NB4 (cell line): ENCODE data around the gene GEMIN5.
A peak's percentile ranks its signal among the peaks of the same experiment; 100 is the strongest.

Experiments
- DNase-seq: peaks from one replicate; pipeline ENCODE4 v3.0.0; 2010; ENCODE audit warnings: low read depth
- H3K4me3 ChIP-seq: one replicate; pipeline ENCODE4 v1.5.1; 2011; ENCODE audit warnings: mild to moderate bottlenecking, low read depth, low read length, moderate library complexity
- MYC ChIP-seq: IDR thresholded peaks from 2 replicates; pipeline ENCODE4 v1.6.1; 2011; ENCODE audit warnings: low read depth, low read length
- POLR2A ChIP-seq: IDR thresholded peaks from 2 replicates; pipeline ENCODE4 v1.6.1; 2011; ENCODE audit warnings: mild to moderate bottlenecking; ENCODE audit not compliant: insufficient read length; ENCODE audit errors: extremely low read depth
- TF ChIP-seq, protein P1 (sequence below): IDR thresholded peaks from 2 replicates; pipeline ENCODE4 v1.6.1; 2011; ENCODE audit warnings: low read depth, low read length
- TF ChIP-seq, protein P2 (sequence below): IDR thresholded peaks from one replicate; pipeline ENCODE4 v1.5.1; 2012; ENCODE audit warnings: low read depth, low read length

Gene GEMIN5

GRCh38 chr5:154865466-154866184 is 72.4 kb downstream of the GEMIN5 start:
- TF ChIP-seq POLR2A (no peak), MYC (no peak)
- TF ChIP-seq, protein P1, sequence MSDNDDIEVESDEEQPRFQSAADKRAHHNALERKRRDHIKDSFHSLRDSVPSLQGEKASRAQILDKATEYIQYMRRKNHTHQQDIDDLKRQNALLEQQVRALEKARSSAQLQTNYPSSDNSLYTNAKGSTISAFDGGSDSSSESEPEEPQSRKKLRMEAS = no peak
- TF ChIP-seq, protein P2, sequence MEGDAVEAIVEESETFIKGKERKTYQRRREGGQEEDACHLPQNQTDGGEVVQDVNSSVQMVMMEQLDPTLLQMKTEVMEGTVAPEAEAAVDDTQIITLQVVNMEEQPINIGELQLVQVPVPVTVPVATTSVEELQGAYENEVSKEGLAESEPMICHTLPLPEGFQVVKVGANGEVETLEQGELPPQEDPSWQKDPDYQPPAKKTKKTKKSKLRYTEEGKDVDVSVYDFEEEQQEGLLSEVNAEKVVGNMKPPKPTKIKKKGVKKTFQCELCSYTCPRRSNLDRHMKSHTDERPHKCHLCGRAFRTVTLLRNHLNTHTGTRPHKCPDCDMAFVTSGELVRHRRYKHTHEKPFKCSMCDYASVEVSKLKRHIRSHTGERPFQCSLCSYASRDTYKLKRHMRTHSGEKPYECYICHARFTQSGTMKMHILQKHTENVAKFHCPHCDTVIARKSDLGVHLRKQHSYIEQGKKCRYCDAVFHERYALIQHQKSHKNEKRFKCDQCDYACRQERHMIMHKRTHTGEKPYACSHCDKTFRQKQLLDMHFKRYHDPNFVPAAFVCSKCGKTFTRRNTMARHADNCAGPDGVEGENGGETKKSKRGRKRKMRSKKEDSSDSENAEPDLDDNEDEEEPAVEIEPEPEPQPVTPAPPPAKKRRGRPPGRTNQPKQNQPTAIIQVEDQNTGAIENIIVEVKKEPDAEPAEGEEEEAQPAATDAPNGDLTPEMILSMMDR = no peak
- DNase-seq = no peak
- H3K4me3 ChIP-seq = no peak overlapping the region

DNA sequence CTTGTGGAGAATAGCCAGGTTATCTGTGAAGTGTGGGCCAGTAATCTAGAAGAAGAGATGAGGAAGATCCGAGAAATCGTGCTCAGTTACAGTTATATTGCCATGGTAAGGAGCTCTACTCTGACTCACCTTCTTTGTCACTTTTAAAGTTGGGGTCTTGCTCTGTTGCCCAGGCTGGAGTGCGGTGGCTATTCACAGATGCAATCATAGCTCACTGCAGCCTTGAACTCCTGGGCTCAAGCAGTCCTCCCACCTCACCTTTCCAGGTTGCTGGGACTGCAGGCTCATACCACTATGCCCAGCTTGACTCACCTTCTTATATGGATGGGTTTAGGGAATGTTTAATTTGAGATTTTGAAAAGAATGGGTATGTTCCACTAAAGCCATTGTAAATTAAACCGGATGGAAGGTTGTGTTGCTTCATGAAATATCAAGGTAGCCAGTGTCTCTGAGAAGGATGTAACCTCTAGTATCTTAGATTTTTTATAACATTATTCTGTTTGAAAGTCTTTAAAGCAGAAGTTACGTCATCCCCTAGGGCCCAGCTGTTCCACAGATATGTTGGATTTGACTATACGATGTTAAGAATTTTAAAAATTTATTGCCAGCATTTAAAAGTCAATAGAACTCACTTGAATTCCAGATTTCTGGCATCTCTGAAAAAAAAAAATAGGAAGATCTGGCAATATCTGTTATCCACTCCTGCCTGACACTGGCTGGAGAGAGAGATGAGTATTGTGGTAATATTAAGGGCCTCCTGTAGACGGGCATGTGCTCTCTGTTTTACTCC is 74.5 kb downstream of the GEMIN5 start:
- peak; percentile 14 for DNase-seq
- no peak for TF ChIP-seq POLR2A
- TF ChIP-seq MYC = no peak

DNA sequence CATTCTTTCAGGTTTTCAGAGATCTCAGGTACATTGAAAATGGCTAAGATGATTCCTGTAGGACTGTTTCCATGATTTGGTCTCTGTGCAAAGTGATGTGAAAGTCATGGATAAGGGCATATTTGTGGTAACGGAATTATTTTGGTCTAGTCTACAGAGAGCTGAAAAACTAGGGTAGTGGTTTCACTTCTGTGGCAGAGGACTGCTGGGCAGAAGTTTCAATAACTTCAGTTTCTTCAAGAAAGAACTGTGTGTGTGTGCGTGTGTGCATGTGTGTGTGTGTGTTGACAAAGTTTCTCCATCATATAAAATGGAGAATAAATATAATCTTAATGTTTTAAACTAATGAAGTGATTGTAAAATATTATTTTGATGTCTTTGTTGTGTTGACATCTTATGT is 75.2 kb downstream of the GEMIN5 start:
- DNase-seq = no peak
- H3K4me3 ChIP-seq = peak overlapping the region; percentile 6
- TF ChIP-seq, protein P2 = no peak
- TF ChIP-seq MYC (no peak), POLR2A (no peak)
- TF ChIP-seq, protein P1 = no peak

More for the DNA sequence above, 74.5 kb downstream of the GEMIN5 start:
- peak overlapping the region; percentile 19 for H3K4me3 ChIP-seq

GRCh38 chr5:154861946-154862345 is 76.1 kb downstream of the GEMIN5 start:
- no peak for TF ChIP-seq MYC
- TF ChIP-seq, protein P2 = no peak
- TF ChIP-seq, protein P1 = no peak
- TF ChIP-seq POLR2A = no peak
- no peak overlapping the region for H3K4me3 ChIP-seq

DNA sequence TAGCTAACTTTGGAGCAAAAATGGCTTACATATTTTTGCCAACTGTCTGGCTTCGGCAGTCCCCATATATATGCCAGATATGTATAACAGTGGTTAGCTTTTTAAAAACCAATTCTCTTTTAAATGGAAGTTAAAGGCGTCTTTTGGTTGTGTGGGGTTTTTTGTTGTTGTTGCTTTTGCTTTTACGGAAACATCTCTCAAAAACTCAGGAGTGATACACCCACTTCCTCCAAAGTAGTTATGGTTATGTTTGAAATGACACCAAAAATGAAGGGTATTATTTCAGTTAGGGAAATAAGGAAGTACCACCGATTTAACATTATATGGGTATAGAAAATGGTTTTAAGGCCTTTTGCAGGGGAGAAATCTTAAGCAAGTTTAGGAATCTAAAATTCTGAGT is 77.2 kb downstream of the GEMIN5 start:
- peak overlapping the region; percentile 99 for H3K4me3 ChIP-seq

More at GRCh38 chr5:154861946-154862345, 76.1 kb downstream of the GEMIN5 start:
- no peak for DNase-seq

More for the DNA sequence above, 77.2 kb downstream of the GEMIN5 start:
- peak; percentile 59 for DNase-seq
- TF ChIP-seq POLR2A (no peak), MYC (no peak)
- TF ChIP-seq, protein P1 = no peak
- TF ChIP-seq, protein P2 = no peak
